HG02763 (cell line): ENCODE measurements around the gene LYL1.

Experiments
- ATAC-seq: cut with Tn5 transposase; IDR thresholded peaks from one replicate; pipeline ENCODE4 v1.9.1; 2021; ENCODE audit warnings: mild to moderate bottlenecking, moderate library complexity; ENCODE audit not compliant: unreplicated experiment

The LYL1 gene

DNA sequence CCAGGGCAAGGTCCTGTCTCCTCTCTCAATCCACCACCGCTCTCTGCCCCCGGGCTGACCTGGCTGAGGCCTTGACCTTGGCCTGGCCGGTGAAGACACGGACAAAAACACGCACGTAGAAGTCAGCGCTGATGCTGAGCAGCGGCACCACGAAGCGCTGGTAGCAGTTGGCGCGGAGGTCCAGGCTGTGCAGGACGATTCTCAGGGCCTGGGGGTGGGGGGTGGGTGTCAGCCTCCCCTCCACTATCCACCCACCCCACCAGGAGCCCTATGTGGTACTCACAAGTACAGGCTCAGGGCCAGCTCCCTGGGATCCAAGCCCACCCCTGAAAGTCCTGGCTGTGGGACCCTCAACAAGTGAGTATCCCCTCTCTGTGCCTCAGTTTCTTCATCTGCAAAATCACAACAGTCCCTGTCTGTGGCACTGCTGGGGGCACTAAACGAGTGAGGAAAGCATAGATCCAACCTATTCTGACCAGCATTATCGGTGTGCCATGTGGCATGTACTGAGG lies 7.5 kb upstream of the LYL1 start:
- no peak for ATAC-seq

DNA sequence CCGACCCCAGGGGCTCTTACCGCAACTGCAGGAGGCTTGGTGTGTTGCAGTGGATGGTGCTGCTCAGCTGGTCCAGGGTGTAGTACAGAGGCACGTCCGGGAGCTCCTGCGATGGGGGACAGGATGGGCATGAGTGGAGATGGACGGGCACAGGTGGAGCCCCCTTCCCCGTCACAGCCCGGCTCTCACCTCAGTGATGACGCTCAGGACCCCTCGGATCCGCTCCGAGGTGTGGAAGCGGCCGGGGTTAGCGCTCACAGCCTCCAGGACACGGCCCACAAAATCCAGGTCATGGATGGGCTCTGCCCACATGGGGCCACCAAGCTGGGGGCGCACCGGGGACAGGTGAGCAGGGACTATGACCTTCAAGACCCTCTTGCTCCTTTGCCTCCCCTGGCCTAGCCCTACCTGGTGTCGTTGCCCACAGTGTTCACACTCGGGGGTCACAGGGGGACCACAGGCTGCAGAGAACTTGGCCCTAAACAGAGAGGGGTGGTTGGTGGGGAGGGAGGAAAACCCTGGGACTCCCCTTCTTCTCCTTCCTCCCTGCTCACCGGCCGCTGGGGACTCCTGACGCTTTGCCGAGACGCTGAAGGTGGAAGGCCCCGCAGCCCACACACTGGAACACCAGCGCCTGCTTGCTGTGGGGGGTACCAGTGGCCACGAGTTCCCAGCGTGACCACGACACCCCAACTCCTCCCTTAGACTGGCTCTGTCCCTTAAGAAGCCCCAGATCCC lies 6.9 kb upstream of the LYL1 start:
- no peak for ATAC-seq

DNA sequence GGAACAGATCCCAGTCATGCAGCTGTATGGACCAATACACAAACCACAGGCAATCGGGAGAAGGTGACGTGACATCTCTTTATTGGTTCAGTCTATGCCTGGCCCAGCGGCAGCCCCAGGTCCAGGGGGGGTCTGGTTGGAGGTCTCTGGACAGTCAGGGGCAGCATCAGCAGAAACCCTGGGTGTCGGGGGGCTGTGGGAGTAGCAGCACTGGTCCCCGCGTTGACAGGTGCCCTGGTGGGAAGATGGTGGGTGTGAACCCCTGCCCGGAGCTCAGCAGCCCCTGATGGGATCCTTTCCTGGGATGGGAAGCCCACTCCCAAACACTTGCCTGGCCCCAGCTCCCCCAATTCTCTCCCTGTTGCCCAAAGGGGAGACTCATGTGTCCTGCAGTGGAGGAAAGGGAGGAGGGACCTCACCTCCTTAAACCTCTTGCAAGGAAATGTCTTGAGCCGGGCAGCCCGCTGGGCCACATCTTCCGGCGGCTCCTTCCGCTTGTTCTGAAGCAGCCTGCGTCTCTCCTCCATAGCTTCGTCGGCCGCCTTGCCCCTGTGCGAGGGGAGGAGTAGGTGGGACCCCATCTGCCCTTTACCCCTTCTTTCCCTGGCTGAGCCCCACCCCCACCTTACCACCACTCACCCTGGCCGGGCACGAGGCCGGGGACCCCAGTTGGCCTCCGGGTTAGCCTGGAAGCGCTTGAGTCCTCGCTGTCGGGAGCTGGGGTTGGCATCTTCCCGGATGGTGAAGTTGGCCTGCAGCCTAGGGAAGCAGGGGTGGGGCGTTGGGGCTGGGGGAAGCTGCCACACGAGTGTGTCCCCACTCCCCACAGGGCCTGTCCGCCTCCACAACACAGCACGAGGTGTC lies 2.4 kb upstream of the LYL1 start:
- peak; percentile 3 for ATAC-seq

DNA sequence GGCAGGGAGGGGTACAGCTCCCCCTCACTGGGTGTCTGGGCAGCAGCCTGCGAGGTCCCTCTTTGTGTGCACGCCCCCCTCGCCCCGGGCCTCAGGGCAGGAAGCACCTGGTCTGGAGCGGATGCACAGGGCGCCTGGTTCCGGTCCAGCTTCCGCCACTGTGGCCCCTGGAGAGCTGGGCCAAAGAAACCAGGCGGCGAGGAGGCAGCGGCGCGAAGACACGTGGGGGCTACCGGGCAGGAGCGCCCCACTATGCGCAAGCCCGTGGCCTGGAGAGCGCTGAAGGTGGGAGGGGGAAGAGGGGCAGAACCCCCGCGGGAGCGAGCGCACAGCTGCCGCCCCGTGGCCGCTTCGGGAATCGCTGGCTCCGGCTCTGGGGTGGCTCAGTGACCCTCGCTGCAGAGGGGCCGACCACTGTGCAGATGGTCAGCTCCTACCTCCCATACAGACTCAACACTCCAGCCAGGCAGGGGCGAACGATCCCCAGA lies 1.7 kb upstream of the LYL1 start:
- ATAC-seq: peak; percentile 42

- ATAC-seq: no peak
These were observed 1.1 kb upstream of the LYL1 start for GRCh38 chr19:13103581-13104359.

DNA sequence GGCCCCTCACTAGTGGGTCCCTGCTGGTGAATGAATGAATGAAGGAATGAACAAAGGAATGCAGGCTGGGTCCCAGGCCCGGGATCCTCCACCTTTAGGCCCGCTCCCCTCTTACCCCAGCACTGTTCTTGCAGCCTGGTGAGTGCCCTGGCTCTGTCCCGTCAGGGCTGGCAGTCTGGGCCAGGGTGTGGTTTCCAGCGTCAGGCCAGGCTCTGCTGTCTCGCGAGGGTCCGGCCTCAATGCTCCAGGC lies 317 bp downstream of the LYL1 start:
- ATAC-seq: no peak

DNA sequence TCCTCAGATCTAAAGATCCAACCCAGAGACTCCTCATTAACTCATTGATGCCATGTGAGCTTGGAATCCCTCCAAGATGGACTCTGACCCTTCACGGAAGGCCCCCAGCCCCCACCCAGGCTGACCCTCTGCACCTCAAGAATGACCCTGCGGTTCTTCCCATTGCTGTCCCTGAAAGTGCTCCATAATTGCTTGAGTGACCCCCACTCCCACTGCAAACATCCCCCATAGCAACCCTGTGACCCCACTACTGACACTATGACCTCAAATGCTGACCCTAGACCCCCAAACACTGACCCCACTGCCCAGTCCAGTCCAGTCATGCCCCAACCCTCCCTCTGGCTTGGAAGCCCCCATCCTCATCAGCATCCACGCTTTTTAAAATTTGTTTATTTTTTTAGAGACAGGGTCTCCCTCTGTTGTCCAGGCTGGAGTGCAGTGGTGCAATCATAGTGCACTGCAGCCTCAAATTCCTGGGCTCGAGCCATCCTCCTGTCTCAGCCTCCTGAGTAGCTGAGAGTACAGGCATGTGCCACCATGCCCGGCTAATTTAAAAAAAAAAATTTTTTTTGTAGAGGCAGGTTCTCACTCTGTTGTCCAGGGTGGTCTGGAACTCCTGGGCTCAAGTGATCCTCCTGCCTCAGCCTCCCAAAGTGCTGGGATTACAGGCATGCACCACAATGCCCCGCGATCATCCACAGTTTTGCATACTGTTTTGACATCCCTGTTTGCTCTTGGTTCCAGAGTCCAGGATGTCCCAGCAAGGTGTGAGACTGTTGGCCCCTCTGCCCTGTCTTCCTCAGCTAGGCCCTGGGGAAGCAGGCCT lies 855 bp downstream of the LYL1 start:
- ATAC-seq: no peak

GRCh38 chr19:13100841-13101589 lies 1.6 kb downstream of the LYL1 start:
- ATAC-seq: no peak

DNA sequence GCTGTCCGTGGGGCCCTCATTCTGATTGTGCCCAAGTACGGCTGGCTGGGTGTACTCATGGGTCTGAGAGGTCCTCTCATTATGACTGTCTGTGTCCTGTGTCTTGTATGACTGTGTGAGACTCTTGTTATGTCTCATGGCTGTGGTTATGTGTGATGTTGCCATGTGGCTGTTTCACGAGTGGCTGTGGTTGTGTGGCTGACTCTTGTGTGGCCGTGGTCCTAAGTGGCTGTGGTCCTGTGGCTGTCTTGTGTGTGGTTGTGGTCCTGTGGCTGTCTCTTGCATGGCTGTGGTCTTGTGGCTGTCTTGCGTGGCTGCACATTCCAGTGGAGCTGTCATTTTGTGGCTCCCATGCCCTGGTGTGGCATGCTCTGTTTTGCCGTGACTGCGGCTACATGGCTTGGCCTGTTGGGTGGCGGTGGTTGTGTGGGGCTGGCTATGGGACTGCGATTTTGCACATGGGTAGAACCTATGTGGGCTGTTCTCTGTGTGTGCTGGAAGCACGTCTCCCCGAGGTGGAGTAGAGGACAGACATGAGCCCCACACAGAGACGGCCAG lies 2.5 kb downstream of the LYL1 start:
- ATAC-seq: no peak

GRCh38 chr19:13099073-13099999 lies 3.3 kb downstream of the LYL1 start:
- ATAC-seq: no peak

GRCh38 chr19:13098277-13099072 lies 4.2 kb downstream of the LYL1 start:
- no peak for ATAC-seq

DNA sequence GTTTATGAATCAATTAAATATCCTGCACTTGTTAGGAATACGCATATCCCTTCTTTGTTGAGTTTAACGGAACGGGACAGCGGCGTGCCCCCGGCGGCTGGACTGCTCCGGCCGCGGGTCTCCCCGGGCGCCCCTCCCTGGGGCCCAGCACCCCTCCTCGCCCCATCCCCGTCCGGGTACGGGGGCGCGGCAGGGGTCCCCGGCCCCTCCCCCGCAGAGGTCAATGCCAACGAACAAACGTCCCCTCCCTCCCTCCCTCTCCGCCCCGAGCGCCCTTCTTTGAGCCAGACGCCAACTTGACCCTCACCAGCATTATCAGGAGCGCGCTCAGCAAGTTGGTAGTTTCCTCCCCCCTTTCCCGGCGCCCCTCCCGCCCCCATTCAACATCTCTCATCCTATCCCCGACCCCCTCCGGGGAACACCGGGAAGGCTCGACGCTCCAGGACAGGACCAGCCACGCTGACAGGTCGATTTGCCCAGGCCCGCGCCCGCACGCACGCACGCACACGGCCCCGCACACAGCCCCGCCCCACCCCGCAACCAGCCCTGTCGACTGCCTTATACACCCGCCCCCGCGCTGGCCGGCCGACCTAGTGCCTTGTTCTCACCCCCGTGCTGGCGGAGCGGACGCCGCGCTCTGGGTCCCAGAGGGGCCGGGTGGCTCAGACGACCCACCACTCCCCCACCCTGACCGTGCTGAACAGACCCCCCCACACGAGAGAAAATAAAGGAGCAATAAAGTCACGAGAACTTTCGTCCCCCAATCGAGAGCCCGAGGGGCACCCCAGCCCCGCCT lies 5.0 kb downstream of the LYL1 start:
- no peak for ATAC-seq

- no peak for ATAC-seq
These were observed 5.6 kb downstream of the LYL1 start for GRCh38 chr19:13097033-13097462.

- no peak for ATAC-seq
These were observed 6.4 kb downstream of the LYL1 start for GRCh38 chr19:13095934-13096927.

- ATAC-seq: no peak
These were observed 7.3 kb downstream of the LYL1 start for GRCh38 chr19:13095393-13095784.
